IPS DF 19.7 (cell line): ENCODE measurements around the gene SLC6A11.

Source experiments
- DNase-seq: peaks from one replicate; pipeline ENCODE4 v3.0.0-alpha.2; 2013; ENCODE audit warnings: low read depth, low spot score

The SLC6A11 gene

GRCh38 chr3:10816019-10816862 is at the start of gene SLC6A11:
Gene SLC6A11 (plus strand): TSS chr3:10816228. CDS start chr3:10816266, 38 bp downstream.
- no peak for DNase-seq

- no peak for DNase-seq
These were observed 47.2 kb upstream of the SLC6A11 start for GRCh38 chr3:10768708-10769394.

DNA sequence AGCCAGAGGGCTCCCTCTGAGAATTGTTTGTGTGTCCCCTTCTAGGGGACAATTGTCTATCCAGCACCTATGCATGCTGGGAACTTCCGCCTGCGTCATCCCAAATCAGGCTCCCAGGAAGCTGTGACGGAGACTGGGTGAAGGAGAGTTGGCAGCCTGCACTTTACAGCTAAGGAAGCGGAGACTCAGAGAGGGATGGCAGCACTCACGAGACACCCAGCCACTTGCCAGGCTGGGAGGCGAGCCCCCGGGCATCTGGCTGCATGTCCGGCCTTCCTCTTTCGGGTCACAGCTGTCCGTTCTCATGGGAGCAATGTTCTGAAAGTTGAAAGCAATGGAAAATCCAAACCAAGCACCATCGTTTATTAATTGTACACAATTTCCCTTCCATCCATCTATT is 45.5 kb upstream of the SLC6A11 start:
- no peak for DNase-seq

DNA sequence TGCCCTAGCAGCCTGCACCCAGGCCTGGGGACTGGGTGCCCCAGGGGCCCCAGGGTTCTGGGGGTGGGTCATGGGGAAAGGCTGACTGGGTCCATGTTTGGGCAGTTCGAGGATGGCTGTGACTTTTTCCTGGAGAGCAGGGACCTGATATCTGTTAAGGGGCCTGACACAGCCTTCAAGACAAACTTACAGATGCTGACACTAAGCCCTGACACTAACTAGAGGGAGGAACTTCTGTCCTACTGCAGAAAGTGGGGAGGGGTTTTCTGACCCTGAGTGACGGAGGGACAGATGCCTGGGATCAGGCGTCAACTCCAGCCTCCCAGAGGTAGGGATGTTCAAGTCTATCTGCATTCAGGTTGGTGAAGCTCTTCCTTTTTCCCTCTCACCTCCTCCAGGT is 45.0 kb upstream of the SLC6A11 start:
- DNase-seq, result no peak

GRCh38 chr3:10771486-10772270 is 44.4 kb upstream of the SLC6A11 start:
- no peak for DNase-seq

DNA sequence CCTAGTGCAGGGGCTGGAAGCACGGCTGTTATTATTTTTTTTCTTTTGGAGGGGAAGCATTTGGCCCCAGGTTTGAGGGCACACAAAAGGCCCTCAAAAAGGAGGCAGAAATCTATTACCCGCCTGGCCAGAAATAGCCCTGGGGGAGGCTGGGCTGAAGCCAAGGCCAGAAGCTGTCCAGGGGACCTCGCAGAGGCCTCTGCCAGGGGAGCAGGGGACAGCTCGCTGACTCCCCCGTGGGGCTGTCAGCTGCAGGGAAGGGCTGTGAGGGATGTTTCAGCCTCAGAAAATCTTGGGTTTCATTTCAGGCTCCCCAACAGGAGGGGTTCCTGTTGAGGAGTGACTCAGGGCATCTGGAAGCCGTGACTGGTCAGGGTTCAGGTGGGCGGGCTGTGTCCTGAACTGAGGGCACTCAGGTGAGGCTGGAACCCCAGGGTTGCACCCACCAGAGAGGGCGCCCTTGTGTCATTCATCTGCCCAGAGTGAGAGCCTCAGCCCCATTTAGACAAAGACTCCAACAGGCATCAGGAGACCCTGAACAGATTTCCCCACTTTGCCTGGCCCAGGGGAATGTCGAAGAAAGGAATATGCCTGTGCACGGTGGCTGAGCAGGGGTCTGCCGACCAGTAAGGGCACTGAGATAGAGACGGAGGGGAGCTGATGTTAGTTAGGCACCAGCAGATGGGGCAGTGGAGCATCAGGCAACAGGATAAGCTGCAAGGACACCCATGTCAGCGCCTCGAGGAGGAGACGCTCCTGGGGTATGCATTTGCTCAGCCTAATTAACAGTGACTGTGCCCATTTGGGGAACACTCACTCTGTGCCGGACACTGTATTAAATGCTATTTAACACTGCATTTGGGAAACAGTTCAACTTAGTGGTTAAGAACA is 43.5 kb upstream of the SLC6A11 start:
- peak; percentile 52 for DNase-seq

DNA sequence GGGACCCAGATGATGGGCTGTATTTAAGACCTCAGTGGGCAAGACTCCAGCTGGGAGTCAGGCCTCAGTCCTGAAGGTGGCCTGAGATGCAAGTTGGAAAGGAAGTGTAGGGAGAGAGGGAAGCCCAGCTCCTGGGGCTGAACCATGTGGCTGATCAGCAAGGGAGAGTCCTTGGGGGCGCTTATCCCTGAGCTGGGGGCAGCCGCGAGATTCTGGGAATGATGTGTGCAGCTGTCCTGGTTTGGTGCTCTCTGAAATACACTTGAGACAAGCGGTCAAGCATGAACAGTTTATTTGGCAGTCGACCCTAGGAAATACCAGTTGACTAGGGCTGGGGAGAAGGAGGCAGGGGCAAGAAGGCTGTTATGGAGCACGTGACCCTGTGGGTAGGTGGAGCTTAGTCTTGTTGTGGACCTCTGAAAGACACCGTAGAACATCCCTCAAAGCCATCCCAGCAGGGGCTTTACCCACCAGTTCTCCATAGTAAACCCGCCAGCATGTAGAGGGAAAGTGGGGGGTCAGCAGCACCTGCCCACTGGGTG is 41.8 kb upstream of the SLC6A11 start:
- DNase-seq, result no peak

DNA sequence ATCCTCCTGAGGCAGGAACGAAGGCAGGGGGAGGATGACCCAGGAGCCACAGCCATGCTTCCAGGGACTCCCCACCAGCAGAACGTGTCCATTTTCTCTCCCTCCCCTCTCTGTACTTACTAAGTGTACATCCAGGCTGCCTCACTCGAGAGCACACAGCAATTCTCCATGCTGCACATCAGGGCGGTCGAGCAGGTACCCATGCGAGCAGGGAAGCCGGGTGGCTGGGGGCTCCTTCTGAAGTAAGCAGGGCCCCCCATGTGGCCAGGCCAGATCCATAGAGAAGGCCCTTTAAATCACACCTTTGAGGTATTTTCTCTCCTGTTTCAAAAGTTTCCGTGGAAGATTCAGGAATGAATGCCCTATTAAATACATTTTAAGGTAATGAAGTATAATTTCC is 41.2 kb upstream of the SLC6A11 start:
- DNase-seq, result no peak

DNA sequence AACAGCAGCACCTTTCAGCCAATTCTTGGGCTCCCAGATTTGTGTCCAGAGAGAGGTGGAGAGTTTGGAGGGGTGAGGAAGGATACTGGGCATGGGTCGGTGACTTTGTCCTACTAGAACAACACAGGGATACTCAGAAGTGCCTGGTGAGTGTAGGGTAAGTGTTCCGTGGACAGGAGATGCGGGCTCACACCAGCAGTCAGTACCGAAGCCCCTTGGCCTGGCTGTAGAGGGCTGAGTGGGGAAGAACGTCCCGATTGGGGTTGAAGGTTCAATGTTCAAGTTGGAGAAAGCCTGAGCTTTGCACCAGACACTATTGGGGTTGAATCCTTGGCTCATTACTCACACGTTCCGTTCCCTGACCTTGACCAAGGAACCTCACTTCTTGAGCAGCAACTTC is 40.8 kb upstream of the SLC6A11 start:
- no peak for DNase-seq

DNA sequence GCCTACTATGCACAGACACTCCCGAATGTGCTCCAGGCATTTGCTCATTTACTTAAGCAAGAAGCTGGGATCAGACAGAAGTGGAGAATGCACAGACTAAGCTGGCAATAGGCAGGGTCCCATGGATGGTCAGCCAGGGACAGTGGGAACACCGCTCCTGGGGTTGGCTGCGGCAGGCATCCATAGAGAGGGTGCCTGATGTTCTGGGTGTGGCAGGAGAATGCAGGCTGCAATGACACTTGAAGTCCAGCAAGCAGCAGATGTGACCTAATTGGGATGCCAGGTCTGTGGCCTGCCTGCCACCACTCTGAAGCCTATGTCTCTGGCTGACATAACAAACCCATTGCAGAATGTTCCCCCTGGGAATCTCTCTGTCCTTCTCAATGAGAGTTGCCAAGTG is 40.2 kb upstream of the SLC6A11 start:
- DNase-seq, result no peak

DNA sequence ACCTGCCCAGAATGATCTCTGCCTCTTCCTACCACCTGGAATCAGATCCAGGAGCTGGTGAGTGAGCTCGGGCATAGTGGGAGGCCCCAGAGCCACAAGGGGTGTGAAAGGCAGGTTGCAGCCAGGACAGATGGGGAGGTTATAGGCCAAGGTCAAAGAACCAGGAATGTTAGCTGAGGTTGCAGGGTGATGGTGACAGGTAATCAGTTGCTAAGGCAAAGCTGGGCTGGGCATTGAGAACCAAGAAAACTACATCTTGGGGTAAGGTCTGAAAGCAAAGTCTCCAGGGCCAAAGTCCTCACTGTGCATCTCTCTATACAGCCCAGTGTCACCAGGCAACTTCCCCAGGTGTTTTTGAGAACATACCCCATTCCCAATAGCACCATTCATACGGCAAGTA is 38.4 kb upstream of the SLC6A11 start:
- DNase-seq, result no peak

- DNase-seq, result no peak
These were observed 37.3 kb upstream of the SLC6A11 start for GRCh38 chr3:10778492-10779292.

- no peak for DNase-seq
These were observed 36.7 kb upstream of the SLC6A11 start for GRCh38 chr3:10779293-10779805.

DNA sequence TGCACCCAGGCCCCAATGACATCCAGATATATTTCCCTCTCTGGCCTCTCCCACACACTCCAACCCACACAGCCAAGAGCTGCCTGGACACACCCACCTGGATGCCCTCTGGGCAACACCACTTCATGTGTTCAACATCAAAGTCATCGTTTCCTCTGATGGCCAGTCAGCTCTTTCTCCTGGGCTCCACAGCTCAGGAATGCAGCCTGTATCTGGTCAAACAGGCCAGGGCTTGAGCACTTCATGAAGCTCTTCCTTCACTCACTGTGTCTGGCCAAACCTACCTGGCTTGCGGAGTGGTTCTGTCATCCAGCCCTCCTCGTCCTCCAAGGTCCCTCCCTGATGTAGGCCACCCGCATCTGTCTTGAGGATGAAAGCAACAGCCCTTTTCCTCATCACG is 35.8 kb upstream of the SLC6A11 start:
- DNase-seq, result no peak

GRCh38 chr3:10780922-10781321 is 35.1 kb upstream of the SLC6A11 start:
- DNase-seq, result no peak

GRCh38 chr3:10781981-10782380 is 34.0 kb upstream of the SLC6A11 start:
- DNase-seq, result no peak

- no peak for DNase-seq
These were observed 32.4 kb upstream of the SLC6A11 start for GRCh38 chr3:10783360-10784351.

DNA sequence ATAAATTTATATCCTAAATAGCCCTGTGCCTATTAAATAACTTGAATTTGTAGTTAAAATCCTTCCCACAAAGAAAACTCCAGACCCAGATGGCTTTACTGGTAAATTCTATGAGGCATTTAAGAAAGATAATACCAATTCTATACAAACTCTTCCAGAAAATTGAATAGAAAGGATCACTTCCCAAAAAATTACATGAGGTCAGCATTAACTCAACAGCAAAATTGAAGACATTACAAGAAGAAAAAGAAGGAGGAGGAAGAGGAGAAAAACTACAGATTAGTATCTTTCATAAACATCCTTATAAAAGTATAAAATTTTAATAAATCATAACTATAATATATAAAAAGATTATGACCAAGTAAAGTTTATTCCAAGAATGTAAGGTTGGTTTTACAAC is 29.4 kb upstream of the SLC6A11 start:
- DNase-seq, result no peak

DNA sequence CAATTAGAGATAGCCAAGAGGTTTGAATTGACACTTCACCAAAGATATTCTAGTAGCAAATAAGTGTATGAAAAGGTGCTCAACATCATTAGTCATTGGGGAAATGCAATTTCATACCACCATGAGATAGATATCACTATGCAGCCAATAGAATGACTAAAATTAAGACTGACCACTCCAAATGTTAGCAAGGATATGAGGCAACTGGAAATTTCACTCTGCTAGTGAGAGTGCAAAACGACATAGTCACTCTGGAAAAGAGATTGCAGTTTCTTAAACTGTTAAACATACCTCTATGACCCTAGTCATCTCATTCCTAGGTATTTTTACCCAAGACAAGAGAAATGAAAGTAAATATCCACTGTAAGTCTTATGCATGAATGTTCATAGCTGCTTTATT is 27.6 kb upstream of the SLC6A11 start:
- DNase-seq, result no peak
